Left ventricle myocardium inferior (tissue), 1 donor: Measurements from ENCODE around the gene ACACA. TPM values are rescaled to one million over a fixed set of nuclear protein-coding genes. Genes with fewer than 3 reads are reported as not detected.

Experiments used
- DNase-seq: peaks from one replicate; pipeline ENCODE4 v3.0.0-alpha.2; 2020
- H3K27ac ChIP-seq: fragments of 200-600 bp; replicated peaks from 2 replicates; pipeline ENCODE4 v1.8.0; 2021
- H3K27me3 ChIP-seq: fragments of 200-600 bp; 2 replicates; pipeline ENCODE4 v1.8.0; 2021; ENCODE audit warnings: low read depth
- H3K36me3 ChIP-seq: fragments of 200-600 bp; 2 replicates; pipeline ENCODE4 v1.8.0; 2021
- H3K4me1 ChIP-seq: fragments of 200-600 bp; 2 replicates; pipeline ENCODE4 v1.8.0; 2021
- H3K4me3 ChIP-seq: fragments of 200-600 bp; 2 replicates; pipeline ENCODE4 v1.8.0; 2021; ENCODE audit warnings: mild to moderate bottlenecking, moderate library complexity
- H3K9me3 ChIP-seq: fragments of 200-600 bp; replicated peaks from 2 replicates; pipeline ENCODE4 v1.8.0; 2021
- CTCF ChIP-seq: fragments of 200-600 bp; IDR thresholded peaks from 2 replicates; pipeline ENCODE4 v1.8.0; 2021; ENCODE audit warnings: antibody characterized with exemption, mild to moderate bottlenecking, borderline replicate concordance
- intact Hi-C: fragments of 100-400 bp; cut with micrococcal nuclease; formaldehyde crosslinking; loops from one replicate; pipeline ENCODE4 v1.11.0; 2022
- total RNA-seq: library from RNA; stranded (reverse); fragmentation: NEBNext Ultra II Directional; extraction: Animal tissue kit (Norgen Biotek cat#: 25700); gene quantifications from one replicate; pipeline ENCODE4 v1.2.1, GENCODE V29; 2021
- donor health status: DM: no; HTN: yes; CAD: no; lungs with severe emphysema.

The ACACA gene
- total RNA-seq, 1 donor from 2014 or later: 16.2 TPM

GRCh38 chr17:37265446-37266173 lies 141.0 kb downstream of the ACACA start:
- no peak for TF ChIP-seq CTCF
- Histone ChIP-seq H3K27ac (no peak overlapping the region), H3K9me3 (peaks cover 14% of the 10 kb centered on the region), H3K4me3 (no peak overlapping the region), H3K27me3 (no peaks in the 10 kb centered on the region), H3K36me3 (peaks cover 88% of the 10 kb centered on the region), H3K4me1 (no peaks in the 10 kb centered on the region)
- no peak for DNase-seq
- intact Hi-C loops: no loop called here

- Histone ChIP-seq H3K4me3 (no peak overlapping the region), H3K4me1 (no peaks in the 10 kb centered on the region), H3K27ac (no peak overlapping the region), H3K36me3 (peaks cover 84% of the 10 kb centered on the region), H3K27me3 (no peaks in the 10 kb centered on the region), H3K9me3 (peaks cover 12% of the 10 kb centered on the region)
- no peak for DNase-seq
- no peak for TF ChIP-seq CTCF
- intact Hi-C loops: no loop called here
Measured at GRCh38 chr17:37261286-37261685, 145.3 kb downstream of the ACACA start.

- TF ChIP-seq CTCF: no peak
- DNase-seq: no peak
- intact Hi-C loops: no loop called here
- no peaks in the 10 kb centered on the region for H3K4me1 ChIP-seq
- no peak overlapping the region for H3K27ac ChIP-seq
- H3K27me3 ChIP-seq: no peaks in the 10 kb centered on the region
- H3K4me3 ChIP-seq: no peak overlapping the region
- peaks cover 62% of the 10 kb centered on the region for H3K36me3 ChIP-seq
- H3K9me3 ChIP-seq: no peaks in the 10 kb centered on the region
Measured at GRCh38 chr17:37259030-37259735, 147.5 kb downstream of the ACACA start.

- no peak for DNase-seq
- no peaks in the 10 kb centered on the region for H3K4me1 ChIP-seq
- H3K27me3 ChIP-seq: no peaks in the 10 kb centered on the region
- no peak overlapping the region for H3K27ac ChIP-seq
- no peak for TF ChIP-seq CTCF
- H3K9me3 ChIP-seq: no peaks in the 10 kb centered on the region
- peaks cover 44% of the 10 kb centered on the region for H3K36me3 ChIP-seq
- no peak overlapping the region for H3K4me3 ChIP-seq
- intact Hi-C loops: no loop called here
Measured at GRCh38 chr17:37256627-37257026, 150.0 kb downstream of the ACACA start.

GRCh38 chr17:37255432-37255831 lies 151.2 kb downstream of the ACACA start:
- Histone ChIP-seq H3K36me3 (peaks cover 46% of the 10 kb centered on the region), H3K4me3 (no peak overlapping the region), H3K27ac (no peak overlapping the region), H3K27me3 (no peaks in the 10 kb centered on the region), H3K4me1 (no peaks in the 10 kb centered on the region), H3K9me3 (no peaks in the 10 kb centered on the region)
- no peak for DNase-seq
- no peak for TF ChIP-seq CTCF
- intact Hi-C loops: no loop called here
